BE2C (cell line): Measurements from ENCODE around the gene INTS3.
"Not testable (repeated sequence)": the region's sequence is repeated elsewhere in the genome, so short reads cannot be mapped to it uniquely, and the experiment has no call there.

ENCODE experiments used
- DNase-seq: peaks from one replicate; pipeline ENCODE4 v3.0.0-alpha.2; 2020
- H3K27me3 ChIP-seq: fragments of 250-450 bp; sonication (Bioruptor Pico); 2 replicates; pipeline ENCODE4 v1.5.1; 2020; ENCODE audit warnings: mild to moderate bottlenecking
- H3K36me3 ChIP-seq: fragments of 250-450 bp; sonication (Bioruptor Pico); 2 replicates; pipeline ENCODE4 v1.5.1; 2020; ENCODE audit warnings: mild to moderate bottlenecking
- H3K4me1 ChIP-seq: fragments of 250-450 bp; sonication (Bioruptor Pico); 2 replicates; pipeline ENCODE4 v1.5.1; 2020
- H3K4me3 ChIP-seq: 2 replicates; pipeline ENCODE4 v1.5.1; 2011; ENCODE audit warnings: low read depth, low read length
- H3K9me3 ChIP-seq: fragments of 250-450 bp; sonication (Bioruptor Pico); 2 replicates; pipeline ENCODE4 v1.5.1; 2020
- CTCF ChIP-seq: IDR thresholded peaks from 2 replicates; pipeline ENCODE4 v1.5.1; 2012; ENCODE audit warnings: mild to moderate bottlenecking, low read depth, low read length

Gene INTS3

GRCh38 chr1:153763365-153764225, 35.7 kb downstream of the INTS3 start:
- Histone ChIP-seq H3K4me3 (no peak overlapping the region), H3K27me3 (no peaks in the 10 kb centered on the region), H3K4me1 (no peaks in the 10 kb centered on the region), H3K36me3 (peaks cover 40% of the 10 kb centered on the region), H3K9me3 (no peaks in the 10 kb centered on the region)
- TF ChIP-seq CTCF = no peak
- DNase-seq = no peak

DNA sequence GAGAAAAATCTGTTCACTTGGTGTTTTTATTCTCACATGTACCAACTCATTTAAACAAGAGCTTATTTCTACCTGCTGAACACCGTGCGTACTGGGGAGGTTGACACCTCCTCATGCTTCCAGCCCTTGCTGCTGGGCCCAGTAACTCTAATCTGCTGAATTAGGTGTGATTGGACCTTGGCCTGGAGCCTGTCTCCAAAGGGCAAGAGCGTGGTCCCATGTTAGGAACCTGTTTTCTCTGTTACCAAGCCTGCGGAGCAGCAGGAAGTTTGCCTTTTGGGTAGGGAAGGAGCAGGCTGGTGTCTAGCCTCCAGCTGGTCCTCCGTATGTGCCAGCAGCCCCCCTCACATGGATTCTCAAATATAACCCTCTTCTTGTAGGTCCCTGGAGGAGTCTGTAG, 36.5 kb downstream of the INTS3 start:
- H3K9me3 ChIP-seq = no peaks in the 10 kb centered on the region
- no peak for DNase-seq
- H3K4me3 ChIP-seq = no peak overlapping the region
- H3K27me3 ChIP-seq = no peaks in the 10 kb centered on the region
- H3K4me1 ChIP-seq = no peaks in the 10 kb centered on the region
- H3K36me3 ChIP-seq = peaks cover 40% of the 10 kb centered on the region
- no peak for TF ChIP-seq CTCF

DNA sequence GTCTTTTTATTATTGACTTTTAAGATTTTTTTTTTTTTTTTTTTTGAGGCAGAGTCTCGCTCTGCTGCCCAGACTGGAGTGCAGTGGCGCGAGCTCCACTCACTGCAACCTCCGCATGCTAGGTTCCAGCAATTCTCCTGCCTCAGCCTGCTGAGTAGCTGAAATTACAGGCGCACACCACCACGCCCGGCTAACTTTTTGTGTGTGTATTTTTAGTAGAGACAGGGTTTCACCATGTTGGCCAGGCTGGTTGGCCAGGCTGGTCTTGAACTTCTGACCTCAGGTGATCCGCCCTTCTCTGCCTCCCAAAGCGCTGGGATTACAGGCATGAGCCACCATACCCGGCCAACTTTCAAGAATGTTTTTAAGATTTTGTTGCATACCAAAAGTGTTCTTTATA, 38.8 kb downstream of the INTS3 start:
- peaks cover 41% of the 10 kb centered on the region for H3K36me3 ChIP-seq
- H3K9me3 ChIP-seq, H3K4me1 ChIP-seq, DNase-seq, H3K4me3 ChIP-seq, H3K27me3 ChIP-seq: not testable (repeated sequence)

GRCh38 chr1:153767519-153767918, 39.7 kb downstream of the INTS3 start:
- H3K9me3 ChIP-seq = no peaks in the 10 kb centered on the region
- peaks cover 6% of the 10 kb centered on the region for H3K4me1 ChIP-seq
- no peaks in the 10 kb centered on the region for H3K27me3 ChIP-seq
- no peak for DNase-seq
- H3K36me3 ChIP-seq = peaks cover 39% of the 10 kb centered on the region
- H3K4me3 ChIP-seq = no peak overlapping the region
- TF ChIP-seq CTCF = no peak

GRCh38 chr1:153768316-153769181, 40.7 kb downstream of the INTS3 start:
- peaks cover 6% of the 10 kb centered on the region for H3K4me1 ChIP-seq
- H3K27me3 ChIP-seq = no peaks in the 10 kb centered on the region
- H3K36me3 ChIP-seq = peaks cover 33% of the 10 kb centered on the region
- no peak for DNase-seq
- no peak for TF ChIP-seq CTCF
- H3K4me3 ChIP-seq = no peak overlapping the region
- no peaks in the 10 kb centered on the region for H3K9me3 ChIP-seq

- TF ChIP-seq CTCF = no peak
- peaks cover 28% of the 10 kb centered on the region for H3K36me3 ChIP-seq
- H3K4me3 ChIP-seq = no peak overlapping the region
- DNase-seq = no peak
- H3K9me3 ChIP-seq = no peaks in the 10 kb centered on the region
- H3K4me1 ChIP-seq = peaks cover 6% of the 10 kb centered on the region
- no peaks in the 10 kb centered on the region for H3K27me3 ChIP-seq
Observed at GRCh38 chr1:153769221-153769620, 41.4 kb downstream of the INTS3 start.
